Transverse colon (tissue), 3 donors: ENCODE results near the gene SARDH.

ENCODE experiments used
- CTCF ChIP-seq, 5 experiments: fragments of 200-600 bp in 3 of 5; fragments of 450-650 bp in 2 of 5; sonication (generic) in 3 of 5; IDR thresholded peaks; 1 replicate in 2 of 5; 2 replicates in 3 of 5; pipeline ENCODE4 v1.5.1; 2016 to 2017; ENCODE audit warnings: antibody characterized with exemption in 5 of 5, inconsistent platforms in 3 of 5, mild to moderate bottlenecking in 2 of 5, moderate library complexity in 1 of 5
- POLR2A ChIP-seq: fragments of 450-650 bp; IDR thresholded peaks from one replicate; pipeline ENCODE4 v1.6.1; 2016; ENCODE audit warnings: antibody characterized with exemption, mild to moderate bottlenecking, moderate library complexity

GRCh38 chr9:133750982-133751649 is 13.0 kb upstream of the SARDH start:
- no peak for TF ChIP-seq CTCF (IDR thresholded peaks at IDR 0.05)
- TF ChIP-seq POLR2A, result no peak
